Adrenal gland (tissue), 5 donors: ENCODE results near the gene ARHGAP4.

ENCODE experiments used
- POLR2A ChIP-seq, 2 donors: fragments of 450-650 bp; IDR thresholded peaks; one replicate each; pipeline ENCODE4 v1.6.1; 2017; ENCODE audit warnings: antibody characterized with exemption in 2 of 2, mild to moderate bottlenecking in 2 of 2, moderate library complexity in 1 of 2
- TF ChIP-seq, protein P1 (sequence below), 6 experiments: fragments of 450-650 bp in 4 of 6; fragments of 200-600 bp in 2 of 6; sonication (generic) in 1 of 6; IDR thresholded peaks; 1 replicate in 5 of 6; 2 replicates in 1 of 6; pipeline versions ENCODE4 v1.5.1 to v1.8.0; 2016 to 2021; ENCODE audit warnings: antibody characterized with exemption in 6 of 6, mild to moderate bottlenecking in 2 of 6, moderate library complexity in 1 of 6
- donor health status: DM: no; HTN: no; CAD: no.

DNA sequence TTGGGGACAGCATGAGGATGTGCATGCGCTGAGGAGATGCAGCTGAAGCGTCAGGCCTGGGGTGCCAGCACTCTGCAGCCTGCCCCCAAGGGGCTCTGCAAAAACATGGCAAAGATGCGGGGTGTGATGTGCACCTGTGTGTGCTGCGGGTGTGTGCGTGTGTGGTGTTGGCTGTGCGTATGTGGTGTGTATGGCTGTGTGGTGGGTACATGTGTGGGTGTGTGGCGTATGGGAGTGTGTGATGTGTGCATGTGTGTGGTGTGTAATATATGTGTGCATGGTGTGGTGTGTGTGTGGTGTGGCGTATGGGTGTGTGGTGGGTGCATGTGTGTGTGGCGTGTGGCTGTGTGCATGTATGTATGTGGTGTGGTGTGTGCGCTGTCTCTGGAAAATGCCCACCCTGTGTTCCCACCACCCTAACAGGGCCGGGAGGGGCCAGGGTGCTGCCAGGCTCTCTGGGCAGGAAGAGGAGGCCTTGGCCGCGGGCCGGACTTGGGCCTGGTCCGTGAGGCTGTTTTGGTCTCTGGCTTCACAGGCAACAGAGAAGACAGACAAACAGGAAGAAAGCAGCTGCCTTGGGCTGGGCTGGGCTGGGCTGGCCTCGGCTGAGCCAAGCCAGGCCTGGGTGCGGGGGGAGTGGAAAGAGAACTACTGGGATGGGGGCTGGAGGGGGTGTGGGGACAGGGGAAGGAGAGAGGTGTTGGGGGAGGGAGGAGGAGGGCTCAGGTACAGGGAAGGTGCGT lies 22.7 kb downstream of the ARHGAP4 start:
- TF ChIP-seq, protein P1, sequence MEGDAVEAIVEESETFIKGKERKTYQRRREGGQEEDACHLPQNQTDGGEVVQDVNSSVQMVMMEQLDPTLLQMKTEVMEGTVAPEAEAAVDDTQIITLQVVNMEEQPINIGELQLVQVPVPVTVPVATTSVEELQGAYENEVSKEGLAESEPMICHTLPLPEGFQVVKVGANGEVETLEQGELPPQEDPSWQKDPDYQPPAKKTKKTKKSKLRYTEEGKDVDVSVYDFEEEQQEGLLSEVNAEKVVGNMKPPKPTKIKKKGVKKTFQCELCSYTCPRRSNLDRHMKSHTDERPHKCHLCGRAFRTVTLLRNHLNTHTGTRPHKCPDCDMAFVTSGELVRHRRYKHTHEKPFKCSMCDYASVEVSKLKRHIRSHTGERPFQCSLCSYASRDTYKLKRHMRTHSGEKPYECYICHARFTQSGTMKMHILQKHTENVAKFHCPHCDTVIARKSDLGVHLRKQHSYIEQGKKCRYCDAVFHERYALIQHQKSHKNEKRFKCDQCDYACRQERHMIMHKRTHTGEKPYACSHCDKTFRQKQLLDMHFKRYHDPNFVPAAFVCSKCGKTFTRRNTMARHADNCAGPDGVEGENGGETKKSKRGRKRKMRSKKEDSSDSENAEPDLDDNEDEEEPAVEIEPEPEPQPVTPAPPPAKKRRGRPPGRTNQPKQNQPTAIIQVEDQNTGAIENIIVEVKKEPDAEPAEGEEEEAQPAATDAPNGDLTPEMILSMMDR (IDR thresholded peaks at IDR 0.05) = no peak
- TF ChIP-seq POLR2A (IDR thresholded peaks at IDR 0.05) = no peak
